B cell (primary cell): ENCODE measurements around the gene SOX6. TPM values are rescaled to one million over a fixed set of nuclear protein-coding genes. Genes with fewer than 3 reads are reported as not detected.

Experiments used
- ATAC-seq: fragments of 200-7000 bp; cut with Tn5 transposase; one replicate; pipeline ENCODE4 v1.10.0; 2021; ENCODE audit warnings: low read depth, mild to moderate bottlenecking, moderate number of reproducible peaks, moderate library complexity
- CTCF ChIA-PET: fragments of 350-600 bp; sonication (Branson Sonifier 250); formaldehyde crosslinking; loops from one replicate; lab custom pipeline; 2021; ENCODE audit warnings: antibody characterized with exemption, inconsistent platforms; lab: Charles Lee
- POLR2A ChIA-PET: fragments of 350-600 bp; sonication (Branson Sonifier 250); formaldehyde crosslinking; loops from one replicate; lab custom pipeline; 2021; ENCODE audit warnings: antibody characterized with exemption; lab: Charles Lee
- DNase-seq: peaks from one replicate; pipeline ENCODE4 v3.0.0; 2013
- H2AFZ ChIP-seq: 2 replicates; pipeline ENCODE4 v1.6.1; 2012; ENCODE audit warnings: mild to moderate bottlenecking, low read depth, low read length; ENCODE audit not compliant: insufficient read depth, poor library complexity, severe bottlenecking
- H3K27ac ChIP-seq, 2 donors: 1 replicate in 1 of 2; 2 replicates in 1 of 2; pipeline ENCODE4 v1.5.1; 2012 to 2013; ENCODE audit warnings: low read length in 2 of 2, mild to moderate bottlenecking in 2 of 2, moderate library complexity in 1 of 2
- H3K27me3 ChIP-seq, 4 experiments: fragments of 200-600 bp in 1 of 4; sonication (generic) in 1 of 4; replicated peaks in 1 of 4; 1 replicate in 2 of 4; 2 replicates in 2 of 4; pipeline versions ENCODE4 v1.6.1 to v1.7.0; 2013 to 2016; ENCODE audit warnings: low read length in 3 of 4, mild to moderate bottlenecking in 2 of 4, mixed read lengths in 1 of 4, moderate library complexity in 1 of 4; ENCODE audit not compliant: insufficient read depth in 4 of 4, control insufficient read depth in 3 of 4; ENCODE audit errors: control extremely low read depth in 1 of 4
- H3K36me3 ChIP-seq, 2 experiments: replicated peaks in 1 of 2; 1 replicate in 1 of 2; 2 replicates in 1 of 2; pipeline versions ENCODE4 v1.6.1 to v1.7.1; 2013; ENCODE audit warnings: low read length in 1 of 2; ENCODE audit not compliant: insufficient read depth in 2 of 2, control insufficient read depth in 1 of 2; ENCODE audit errors: control extremely low read depth in 1 of 2, extremely low read depth in 1 of 2
- H3K4me1 ChIP-seq, 2 donors: fragments of 200-600 bp in 1 of 2; sonication (generic) in 1 of 2; 1 replicate in 1 of 2; 2 replicates in 1 of 2; pipeline versions ENCODE4 v1.5.1 to v1.6.1; 2013 to 2017; ENCODE audit warnings: low read length in 2 of 2; ENCODE audit not compliant: control insufficient read depth in 2 of 2, insufficient read depth in 2 of 2
- H3K4me2 ChIP-seq: replicated peaks from 2 replicates; pipeline ENCODE3; 2012; ENCODE audit warnings: mild to moderate bottlenecking, low read depth, low read length; ENCODE audit not compliant: poor library complexity, severe bottlenecking
- H3K4me3 ChIP-seq, 5 experiments: fragments of 200-600 bp in 1 of 5; sonication (generic) in 1 of 5; 1 replicate in 3 of 5; 2 replicates in 2 of 5; pipeline versions ENCODE4 v1.5.1 to v1.7.0; 2011 to 2016; ENCODE audit warnings: low read length in 4 of 5, mild to moderate bottlenecking in 4 of 5, low read depth in 2 of 5, control low read depth in 1 of 5, moderate library complexity in 1 of 5; ENCODE audit not compliant: insufficient read depth in 1 of 5; ENCODE audit errors: control extremely low read depth in 1 of 5, extremely low read depth in 1 of 5
- H3K79me2 ChIP-seq: fragments of 200-600 bp; sonication (generic); one replicate; pipeline ENCODE4 v1.6.0; 2016; ENCODE audit warnings: low read length; ENCODE audit not compliant: control insufficient read depth, insufficient read depth
- H3K9ac ChIP-seq: fragments of 200-600 bp; sonication (generic); 2 replicates; pipeline ENCODE4 v1.6.1; 2017; ENCODE audit warnings: mild to moderate bottlenecking, low read length, moderate library complexity
- H3K9me3 ChIP-seq, 3 donors: one replicate each; pipeline versions ENCODE4 v1.6.1 to v1.7.1; 2013; ENCODE audit warnings: low read length in 2 of 3; ENCODE audit not compliant: control insufficient read depth in 2 of 3, insufficient read depth in 1 of 3; ENCODE audit errors: control extremely low read depth in 1 of 3
- H4K20me1 ChIP-seq: 2 replicates; pipeline ENCODE4 v1.6.0; 2012; ENCODE audit warnings: mild to moderate bottlenecking, low read length; ENCODE audit not compliant: insufficient read depth, control insufficient read depth, poor library complexity, severe bottlenecking
- H3K27ac Mint-ChIP-seq: one replicate; pipeline ENCODE4 v1.8.0; 2021; ENCODE audit warnings: mixed read lengths
- H3K27me3 Mint-ChIP-seq: one replicate; pipeline ENCODE4 v1.8.0; 2021; ENCODE audit warnings: mixed read lengths
- H3K4me1 Mint-ChIP-seq: one replicate; pipeline ENCODE4 v1.8.0; 2021; ENCODE audit warnings: mixed read lengths
- H3K4me3 Mint-ChIP-seq: one replicate; pipeline ENCODE4 v1.8.0; 2021; ENCODE audit warnings: mixed read lengths
- H3K9me3 Mint-ChIP-seq: one replicate; pipeline ENCODE4 v1.8.0; 2022; ENCODE audit warnings: mixed read lengths; ENCODE audit not compliant: insufficient read depth
- EZH2 ChIP-seq: IDR thresholded peaks from 2 replicates; pipeline ENCODE4 v1.6.1; 2012; ENCODE audit warnings: borderline replicate concordance, low read depth, mild to moderate bottlenecking, moderate library complexity, low read length; ENCODE audit not compliant: insufficient read depth, poor library complexity, severe bottlenecking
- WGBS: methylation state at CpG from one replicate; pipeline ENCODE4 v1.1.5; 2013; ENCODE audit warnings: missing lambda C conversion rate; ENCODE audit not compliant: insufficient coverage; 5-methylcytosine and 5-hydroxymethylcytosine counted together
- intact Hi-C: fragments of 100-400 bp; cut with micrococcal nuclease; formaldehyde crosslinking; loops from one replicate; pipeline ENCODE4 v1.10.0; 2022
- polyA plus RNA-seq: library from polyadenylated mRNA; depleted of rRNA; stranded (reverse); fragments of >200 nt; gene quantifications from 2 replicates; pipeline ENCODE4 v1.2.3, GENCODE V29; 2012
- total RNA-seq, 2 donors: library from RNA; stranded (reverse); fragments of 120-200 nt in 1 of 2; gene quantifications; 1 replicate in 1 of 2; 2 replicates in 1 of 2; pipeline versions ENCODE4 v1.2.3 to v1.2.4, GENCODE V29; 2013 to 2022
- TF ChIP-seq, protein P1 (sequence below): fragments of 200-600 bp; IDR thresholded peaks from one replicate; pipeline ENCODE4 v1.8.0; 2022; ENCODE audit warnings: antibody characterized with exemption, mild to moderate bottlenecking

The SOX6 gene
- total and polyA plus RNA-seq, 2 donors (not counting 1 experiment from before 2014, with no cell fraction given): not detected

DNA sequence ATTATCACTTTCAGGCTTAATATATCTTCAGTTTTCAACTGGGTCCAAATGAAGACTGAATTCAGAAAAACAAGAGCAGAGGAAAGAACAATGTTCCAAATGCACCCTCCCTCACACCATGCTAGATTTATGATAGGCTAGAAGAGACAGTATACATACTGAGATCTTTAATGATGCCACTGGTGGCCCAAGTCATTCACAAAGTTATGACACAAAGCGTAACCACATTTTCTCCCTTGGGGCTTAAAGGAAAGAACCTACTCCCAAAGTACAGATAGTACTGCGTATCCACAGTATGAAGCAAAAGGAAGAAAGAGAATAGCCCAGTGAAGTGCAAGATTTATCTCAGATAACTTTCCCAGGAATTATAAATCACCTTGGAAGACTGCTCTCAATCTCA is 10.9 kb upstream of the SOX6 start:
- no peak overlapping the region for H3K4me3 Mint-ChIP-seq
- intact Hi-C loops: no loop called here
- no peak for TF ChIP-seq EZH2
- TF ChIP-seq, protein P1, sequence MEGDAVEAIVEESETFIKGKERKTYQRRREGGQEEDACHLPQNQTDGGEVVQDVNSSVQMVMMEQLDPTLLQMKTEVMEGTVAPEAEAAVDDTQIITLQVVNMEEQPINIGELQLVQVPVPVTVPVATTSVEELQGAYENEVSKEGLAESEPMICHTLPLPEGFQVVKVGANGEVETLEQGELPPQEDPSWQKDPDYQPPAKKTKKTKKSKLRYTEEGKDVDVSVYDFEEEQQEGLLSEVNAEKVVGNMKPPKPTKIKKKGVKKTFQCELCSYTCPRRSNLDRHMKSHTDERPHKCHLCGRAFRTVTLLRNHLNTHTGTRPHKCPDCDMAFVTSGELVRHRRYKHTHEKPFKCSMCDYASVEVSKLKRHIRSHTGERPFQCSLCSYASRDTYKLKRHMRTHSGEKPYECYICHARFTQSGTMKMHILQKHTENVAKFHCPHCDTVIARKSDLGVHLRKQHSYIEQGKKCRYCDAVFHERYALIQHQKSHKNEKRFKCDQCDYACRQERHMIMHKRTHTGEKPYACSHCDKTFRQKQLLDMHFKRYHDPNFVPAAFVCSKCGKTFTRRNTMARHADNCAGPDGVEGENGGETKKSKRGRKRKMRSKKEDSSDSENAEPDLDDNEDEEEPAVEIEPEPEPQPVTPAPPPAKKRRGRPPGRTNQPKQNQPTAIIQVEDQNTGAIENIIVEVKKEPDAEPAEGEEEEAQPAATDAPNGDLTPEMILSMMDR: no peak
- no peaks in the 10 kb centered on the region for H3K79me2 ChIP-seq
- POLR2A ChIA-PET: no interaction called here
- no peaks in the 10 kb centered on the region for H3K9me3 Mint-ChIP-seq
- no peak overlapping the region for H3K4me3 ChIP-seq
- no peak overlapping the region for H3K9ac ChIP-seq
- no peaks in the 10 kb centered on the region for H4K20me1 ChIP-seq
- H3K27ac Mint-ChIP-seq: no peak overlapping the region
- H3K36me3 ChIP-seq: no peaks in the 10 kb centered on the region
- no peak overlapping the region for H3K4me2 ChIP-seq
- no peaks in the 10 kb centered on the region for H3K9me3 ChIP-seq
- H3K27ac ChIP-seq: no peak overlapping the region
- CTCF ChIA-PET: no interaction called here
- DNase-seq (no peak), ATAC-seq (no peak)
- no peaks in the 10 kb centered on the region for H3K4me1 Mint-ChIP-seq
- no peaks in the 10 kb centered on the region for H3K27me3 Mint-ChIP-seq
- WGBS: 83% methylated on average over 1 of the region's 2 CpGs
- H3K4me1 ChIP-seq: no peaks in the 10 kb centered on the region
- H2AFZ ChIP-seq: no peak overlapping the region
- H3K27me3 ChIP-seq: no peaks in the 10 kb centered on the region

DNA sequence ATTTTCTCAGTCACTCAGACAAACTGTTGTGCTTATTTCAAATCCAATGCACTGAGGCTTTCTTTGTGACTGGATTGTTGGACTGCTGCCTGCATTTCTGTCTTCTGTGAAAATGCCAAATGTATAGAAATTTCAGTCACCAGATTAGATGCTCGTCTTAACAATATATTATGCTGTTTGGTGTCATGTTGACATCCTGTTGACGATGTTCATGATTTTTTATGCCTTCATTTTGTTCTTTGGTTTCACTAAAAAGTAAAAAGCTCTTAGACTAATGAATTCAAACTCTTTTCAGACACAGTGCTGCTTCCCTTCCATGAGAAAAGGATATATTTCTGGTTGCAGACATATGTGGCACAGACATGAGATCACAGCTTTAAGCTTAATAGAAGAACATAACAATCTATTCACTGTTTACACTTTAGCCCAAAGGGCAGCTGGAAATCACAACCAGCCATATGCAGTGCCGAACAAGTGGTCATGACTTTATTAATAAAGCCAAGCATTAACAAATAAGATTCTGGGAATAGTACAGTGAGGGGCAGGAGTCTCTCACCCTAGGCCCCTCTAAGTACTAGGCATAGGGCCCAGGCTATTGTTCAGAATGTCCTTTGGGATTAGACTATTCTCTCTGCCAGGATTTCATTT is 9.4 kb upstream of the SOX6 start:
- Mint-ChIP-seq H3K27me3 (no peaks in the 10 kb centered on the region), H3K4me3 (no peak overlapping the region), H3K4me1 (no peaks in the 10 kb centered on the region), H3K27ac (no peak overlapping the region), H3K9me3 (no peaks in the 10 kb centered on the region)
- intact Hi-C loops: no loop called here
- no peak overlapping the region for H3K9ac ChIP-seq
- no peak overlapping the region for H3K27ac ChIP-seq
- ATAC-seq (no peak), DNase-seq (no peak)
- no peak overlapping the region for H2AFZ ChIP-seq
- ChIA-PET CTCF (interaction anchor here (0.6 kb wide), 1 partner anchor 9 kb away, joined by 4 read pairs; the partner anchor contains the start of gene SOX6), POLR2A (no interaction called here)
- no peak overlapping the region for H3K4me3 ChIP-seq
- no peaks in the 10 kb centered on the region for H3K4me1 ChIP-seq
- no peaks in the 10 kb centered on the region for H3K9me3 ChIP-seq
- no peaks in the 10 kb centered on the region for H4K20me1 ChIP-seq
- no peaks in the 10 kb centered on the region for H3K27me3 ChIP-seq
- no peak overlapping the region for H3K4me2 ChIP-seq
- no CpG with 5 or more reads among the region's 3 CpGs for WGBS
- H3K79me2 ChIP-seq: no peaks in the 10 kb centered on the region
- TF ChIP-seq, protein P1: no peak
- TF ChIP-seq EZH2: no peak
- H3K36me3 ChIP-seq: no peaks in the 10 kb centered on the region
